Osteoblast (primary cell): ENCODE results near the gene ELMOD3. TPM values are rescaled to one million over a fixed set of nuclear protein-coding genes. Genes with fewer than 3 reads are reported as not detected.

Experiments used
- DNase-seq: peaks from one replicate; pipeline ENCODE4 v3.0.0; 2011; ENCODE audit warnings: low spot score, mixed read lengths; ENCODE audit not compliant: insufficient read length; ENCODE audit errors: missing footprints
- H2AFZ ChIP-seq: 2 replicates; pipeline ENCODE4 v1.6.0; 2011; ENCODE audit warnings: mild to moderate bottlenecking, low read length
- H3K27ac ChIP-seq: 2 replicates; pipeline ENCODE4 v1.5.1; 2011; ENCODE audit warnings: mild to moderate bottlenecking, low read depth, low read length, moderate library complexity
- H3K27me3 ChIP-seq: 2 replicates; pipeline ENCODE4 v1.6.0; 2012; ENCODE audit warnings: mild to moderate bottlenecking, control low read depth, inconsistent platforms, low read length, moderate library complexity; ENCODE audit not compliant: insufficient read depth
- H3K36me3 ChIP-seq: 2 replicates; pipeline ENCODE4 v1.5.1; 2011; ENCODE audit warnings: mild to moderate bottlenecking, low read length, control low read depth, moderate library complexity; ENCODE audit not compliant: insufficient read depth
- H3K4me1 ChIP-seq: 2 replicates; pipeline ENCODE4 v1.5.1; 2011; ENCODE audit warnings: mild to moderate bottlenecking, low read length, control low read depth, moderate library complexity; ENCODE audit not compliant: insufficient read depth
- H3K4me2 ChIP-seq: 2 replicates; pipeline ENCODE4 v1.6.0; 2011; ENCODE audit warnings: mild to moderate bottlenecking, low read length; ENCODE audit not compliant: insufficient read depth
- H3K4me3 ChIP-seq: fragments of 200-600 bp; sonication (generic); 3 replicates; pipeline ENCODE4 v1.5.1; 2012; ENCODE audit warnings: mild to moderate bottlenecking, low read length, inconsistent platforms; ENCODE audit not compliant: insufficient read depth
- H3K79me2 ChIP-seq: 2 replicates; pipeline ENCODE4 v1.6.0; 2012; ENCODE audit warnings: mild to moderate bottlenecking, low read length, control low read depth, inconsistent platforms; ENCODE audit not compliant: insufficient read depth
- H3K9me3 ChIP-seq: 2 replicates; pipeline ENCODE4 v1.5.1; 2011; ENCODE audit warnings: low read depth, low read length, control low read depth
- H4K20me1 ChIP-seq: 2 replicates; pipeline ENCODE4 v1.6.0; 2012; ENCODE audit warnings: mild to moderate bottlenecking, low read length, control low read depth; ENCODE audit not compliant: insufficient read depth
- total RNA-seq: library from RNA; depleted of rRNA; stranded (reverse); fragments of >200 nt; gene quantifications from 2 replicates; pipeline ENCODE4 v1.2.3, GENCODE V29; 2012
- TF ChIP-seq, protein P1 (sequence below): IDR thresholded peaks from 2 replicates; pipeline ENCODE4 v1.5.1; 2011; ENCODE audit warnings: mild to moderate bottlenecking, low read depth, low read length, moderate library complexity; ENCODE audit errors: extremely low read depth

Gene ELMOD3
- total RNA-seq, 1 donor = 22.1 TPM

DNA sequence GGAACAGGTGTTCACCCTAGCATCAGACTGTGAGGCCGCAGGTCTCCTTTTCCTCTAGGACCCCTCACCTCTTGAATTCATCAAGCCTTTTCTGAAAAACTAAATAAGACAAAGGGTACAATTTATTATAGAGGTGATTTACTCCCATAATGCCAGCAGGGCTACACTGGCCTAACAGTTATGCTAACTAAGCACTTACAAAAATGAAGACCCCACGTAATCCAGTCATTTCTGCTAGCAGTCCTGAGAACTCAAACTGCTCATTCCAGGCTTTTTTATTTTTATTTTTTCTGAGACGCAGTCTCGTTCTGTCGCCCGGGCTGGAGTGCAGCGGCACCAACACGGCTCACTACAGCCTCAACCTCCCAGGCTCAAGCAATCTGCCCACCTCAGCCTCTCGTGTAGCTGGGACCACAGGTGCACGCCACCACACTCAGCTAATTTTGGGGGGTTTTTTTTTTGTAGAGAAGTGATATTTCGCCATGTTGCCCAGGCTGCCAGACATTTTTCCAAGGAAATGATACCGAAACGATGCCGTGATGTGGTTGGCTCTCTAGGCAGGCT is 41.4 kb downstream of the ELMOD3 start:
- Histone ChIP-seq H3K9me3 (no peaks in the 10 kb centered on the region), H3K4me1 (peaks cover 12% of the 10 kb centered on the region), H3K4me2 (no peak overlapping the region), H4K20me1 (no peaks in the 10 kb centered on the region), H3K79me2 (no peaks in the 10 kb centered on the region), H3K27me3 (no peaks in the 10 kb centered on the region), H3K27ac (no peak overlapping the region), H3K4me3 (no peak overlapping the region), H3K36me3 (peaks cover 9% of the 10 kb centered on the region), H2AFZ (no peak overlapping the region)
- TF ChIP-seq, protein P1, sequence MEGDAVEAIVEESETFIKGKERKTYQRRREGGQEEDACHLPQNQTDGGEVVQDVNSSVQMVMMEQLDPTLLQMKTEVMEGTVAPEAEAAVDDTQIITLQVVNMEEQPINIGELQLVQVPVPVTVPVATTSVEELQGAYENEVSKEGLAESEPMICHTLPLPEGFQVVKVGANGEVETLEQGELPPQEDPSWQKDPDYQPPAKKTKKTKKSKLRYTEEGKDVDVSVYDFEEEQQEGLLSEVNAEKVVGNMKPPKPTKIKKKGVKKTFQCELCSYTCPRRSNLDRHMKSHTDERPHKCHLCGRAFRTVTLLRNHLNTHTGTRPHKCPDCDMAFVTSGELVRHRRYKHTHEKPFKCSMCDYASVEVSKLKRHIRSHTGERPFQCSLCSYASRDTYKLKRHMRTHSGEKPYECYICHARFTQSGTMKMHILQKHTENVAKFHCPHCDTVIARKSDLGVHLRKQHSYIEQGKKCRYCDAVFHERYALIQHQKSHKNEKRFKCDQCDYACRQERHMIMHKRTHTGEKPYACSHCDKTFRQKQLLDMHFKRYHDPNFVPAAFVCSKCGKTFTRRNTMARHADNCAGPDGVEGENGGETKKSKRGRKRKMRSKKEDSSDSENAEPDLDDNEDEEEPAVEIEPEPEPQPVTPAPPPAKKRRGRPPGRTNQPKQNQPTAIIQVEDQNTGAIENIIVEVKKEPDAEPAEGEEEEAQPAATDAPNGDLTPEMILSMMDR = no peak
- no peak for DNase-seq

DNA sequence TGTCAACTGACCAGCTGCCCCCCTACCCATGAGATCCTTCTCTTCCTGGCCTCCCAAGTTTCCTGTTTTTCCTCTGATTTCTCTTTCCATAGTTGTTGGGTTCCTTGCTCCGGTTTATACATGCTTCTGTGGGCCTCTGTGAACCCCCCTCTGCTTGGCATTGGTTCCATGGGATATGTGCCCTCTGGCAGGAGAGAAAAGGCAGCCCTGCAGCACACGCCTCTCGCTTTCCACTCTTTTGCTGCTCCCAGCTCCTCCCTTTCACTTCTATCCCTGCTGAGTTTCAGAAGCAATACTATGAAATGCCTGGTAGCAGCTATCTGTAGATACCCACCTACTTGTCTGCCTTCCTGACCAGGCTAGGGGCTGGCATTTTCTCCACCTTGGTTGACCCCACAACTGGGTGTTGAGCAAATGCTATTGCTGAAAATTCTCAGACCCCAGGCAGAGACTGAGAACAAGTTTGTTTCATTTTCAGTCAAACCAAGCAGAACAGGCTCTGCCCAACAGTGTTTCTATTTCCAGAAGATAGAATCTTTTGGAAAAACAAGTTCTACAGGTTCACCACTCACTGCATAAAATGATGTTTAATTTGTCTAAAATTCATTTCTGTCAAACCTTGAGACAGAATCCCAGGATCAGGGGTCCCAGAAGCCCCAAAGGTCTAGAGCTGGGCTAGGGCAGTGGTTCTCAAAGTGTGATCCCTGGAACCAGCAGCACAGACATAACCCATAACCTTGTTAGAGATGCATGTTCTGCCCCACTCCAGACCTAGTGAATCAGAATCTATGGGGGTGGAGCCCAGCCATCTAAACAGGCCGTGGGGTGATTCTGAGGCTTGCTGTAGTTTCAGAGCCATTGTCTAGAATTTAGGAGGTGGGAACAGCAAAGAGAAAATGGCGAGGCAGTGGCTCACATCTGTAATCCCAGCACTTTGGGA is 42.2 kb downstream of the ELMOD3 start:
- H3K4me1 ChIP-seq = peaks cover 12% of the 10 kb centered on the region
- TF ChIP-seq, protein P1 = no peak
- H2AFZ ChIP-seq = peak overlapping the region; percentile 47
- no peaks in the 10 kb centered on the region for H3K9me3 ChIP-seq
- H3K27me3 ChIP-seq = no peaks in the 10 kb centered on the region
- H3K79me2 ChIP-seq = peaks cover 2% of the 10 kb centered on the region
- peaks cover 1% of the 10 kb centered on the region for H3K36me3 ChIP-seq
- H3K27ac ChIP-seq = no peak overlapping the region
- H3K4me3 ChIP-seq = no peak overlapping the region
- no peaks in the 10 kb centered on the region for H4K20me1 ChIP-seq
- peak; percentile 48 for DNase-seq
- H3K4me2 ChIP-seq = no peak overlapping the region

DNA sequence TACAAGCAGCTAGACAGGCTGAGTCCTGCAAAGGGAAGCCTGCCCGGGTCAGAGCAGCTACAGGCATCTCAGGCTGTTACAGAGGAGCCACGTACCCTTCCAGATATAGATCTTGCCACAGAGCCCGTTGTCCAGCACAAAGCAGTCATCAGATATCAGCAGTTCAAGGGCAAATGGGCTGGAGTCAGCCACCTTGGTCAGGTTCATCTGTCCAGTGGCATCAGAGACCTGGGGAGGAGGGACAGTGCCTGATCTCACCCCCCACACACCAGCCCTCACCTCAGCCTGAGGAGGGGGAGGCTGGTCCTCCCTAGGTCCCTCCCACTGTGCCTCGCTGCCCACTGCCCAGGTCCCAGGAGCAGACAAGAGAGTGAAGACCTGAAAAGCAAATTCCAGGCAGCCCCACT is 43.4 kb downstream of the ELMOD3 start:
- no peak overlapping the region for H3K4me3 ChIP-seq
- H3K9me3 ChIP-seq = no peaks in the 10 kb centered on the region
- no peaks in the 10 kb centered on the region for H3K27me3 ChIP-seq
- H3K4me1 ChIP-seq = peaks cover 12% of the 10 kb centered on the region
- H3K4me2 ChIP-seq = no peak overlapping the region
- H3K27ac ChIP-seq = no peak overlapping the region
- peak; percentile 27 for DNase-seq
- no peak overlapping the region for H2AFZ ChIP-seq
- H3K36me3 ChIP-seq = no peaks in the 10 kb centered on the region
- TF ChIP-seq, protein P1 = no peak
- peaks cover 10% of the 10 kb centered on the region for H3K79me2 ChIP-seq
- no peaks in the 10 kb centered on the region for H4K20me1 ChIP-seq
